ENCODE results near the gene HNF1A.

The HNF1A gene

GRCh38 chr12:120988234-120988633 is 9.9 kb downstream of the HNF1A start:
- in situ Hi-C loops (cut with MboI; ENCODE audit: low sequenced_read_pairs) = no loop called here

DNA sequence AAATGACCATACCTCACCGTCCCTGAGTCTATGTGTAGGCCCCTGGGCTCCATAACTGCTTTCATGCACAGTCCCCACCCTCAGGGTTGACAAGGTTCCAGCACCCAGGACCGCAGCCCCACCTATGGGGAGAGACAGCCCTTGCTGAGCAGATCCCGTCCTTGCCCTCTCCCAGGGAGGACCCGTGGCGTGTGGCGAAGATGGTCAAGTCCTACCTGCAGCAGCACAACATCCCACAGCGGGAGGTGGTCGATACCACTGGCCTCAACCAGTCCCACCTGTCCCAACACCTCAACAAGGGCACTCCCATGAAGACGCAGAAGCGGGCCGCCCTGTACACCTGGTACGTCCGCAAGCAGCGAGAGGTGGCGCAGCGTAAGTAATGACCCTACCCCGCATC is 10.3 kb downstream of the HNF1A start:
- in situ Hi-C loops (cut with MboI; ENCODE audit: low sequenced_read_pairs) = no loop called here

DNA sequence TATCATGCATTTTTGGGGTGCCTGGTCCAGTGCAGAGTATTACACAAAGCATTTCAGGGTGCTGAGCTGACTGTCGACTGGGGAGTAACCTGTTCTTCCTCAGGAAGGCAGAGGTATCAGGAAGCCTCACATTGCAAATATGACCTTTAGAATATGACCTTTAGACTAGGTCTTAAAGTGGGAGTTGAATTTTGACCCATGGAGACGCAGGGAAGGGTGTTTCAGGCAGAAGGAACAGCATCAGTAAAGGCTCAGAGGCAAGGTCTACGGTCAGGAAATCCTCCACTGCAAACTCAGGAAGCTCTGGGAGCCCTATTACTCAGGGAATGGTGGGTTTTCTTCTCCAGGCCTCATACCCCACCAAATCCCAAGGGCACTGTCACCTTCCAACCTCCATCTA is 11.3 kb downstream of the HNF1A start:
- in situ Hi-C loops (cut with MboI; ENCODE audit: low sequenced_read_pairs) = no loop called here

DNA sequence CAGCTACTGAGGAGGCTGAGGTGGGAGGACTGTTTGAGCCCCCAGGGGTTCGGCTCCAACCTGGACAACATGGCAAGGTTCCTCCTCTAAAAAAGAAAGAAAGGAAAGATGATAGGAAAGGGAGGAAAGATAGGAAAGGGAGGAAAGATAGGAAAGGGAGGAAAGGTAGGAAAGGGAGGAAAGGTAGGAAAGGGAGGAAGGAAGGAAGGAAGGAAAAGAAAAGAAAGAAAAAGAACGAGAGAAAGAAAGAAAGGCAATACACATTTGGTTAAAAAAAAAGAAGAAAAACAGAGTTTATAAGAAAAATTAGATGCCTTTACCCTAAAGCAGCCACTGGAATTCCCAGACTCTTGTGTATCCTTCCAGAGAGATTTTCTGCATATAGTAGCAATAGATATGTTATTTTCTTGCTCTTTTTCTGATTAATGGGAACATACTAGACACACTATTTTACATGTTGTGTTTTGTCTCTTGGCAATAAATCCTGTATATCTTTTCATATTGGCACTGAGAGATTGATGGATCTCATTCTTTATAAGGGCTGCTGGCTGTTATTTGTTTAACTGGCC is 12.2 kb downstream of the HNF1A start:
- in situ Hi-C loops (cut with MboI; ENCODE audit: low sequenced_read_pairs) = no loop called here

GRCh38 chr12:120991965-120992364 is 13.6 kb downstream of the HNF1A start:
- in situ Hi-C loops (cut with MboI; ENCODE audit: low sequenced_read_pairs) = no loop called here

DNA sequence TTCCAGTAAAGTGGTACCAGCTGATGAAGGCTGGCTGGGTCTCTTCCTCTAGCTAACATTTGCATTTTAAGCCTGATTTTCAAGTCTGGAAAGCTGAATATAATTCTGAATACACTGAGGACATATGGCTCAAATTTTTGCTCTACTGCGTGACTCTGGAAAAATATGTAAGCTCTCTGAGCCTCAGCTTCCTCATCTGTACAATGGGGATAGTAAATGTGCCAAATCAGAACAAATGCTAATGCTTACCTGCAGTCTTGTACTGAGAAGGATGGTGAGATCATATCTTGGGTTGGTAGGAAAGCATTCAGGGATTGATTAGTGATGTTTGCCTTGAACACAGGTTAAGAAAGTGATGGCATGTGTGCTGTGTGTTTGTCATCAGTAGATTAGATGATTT is 14.6 kb downstream of the HNF1A start:
- in situ Hi-C loops (cut with MboI; ENCODE audit: low sequenced_read_pairs) = no loop called here

GRCh38 chr12:120993496-120993895 is 15.2 kb downstream of the HNF1A start:
- in situ Hi-C loops (cut with MboI; ENCODE audit: low sequenced_read_pairs) = no loop called here

- in situ Hi-C loops (cut with MboI; ENCODE audit: low sequenced_read_pairs) = no loop called here
Measured at GRCh38 chr12:120994059-120994458, 15.7 kb downstream of the HNF1A start.

DNA sequence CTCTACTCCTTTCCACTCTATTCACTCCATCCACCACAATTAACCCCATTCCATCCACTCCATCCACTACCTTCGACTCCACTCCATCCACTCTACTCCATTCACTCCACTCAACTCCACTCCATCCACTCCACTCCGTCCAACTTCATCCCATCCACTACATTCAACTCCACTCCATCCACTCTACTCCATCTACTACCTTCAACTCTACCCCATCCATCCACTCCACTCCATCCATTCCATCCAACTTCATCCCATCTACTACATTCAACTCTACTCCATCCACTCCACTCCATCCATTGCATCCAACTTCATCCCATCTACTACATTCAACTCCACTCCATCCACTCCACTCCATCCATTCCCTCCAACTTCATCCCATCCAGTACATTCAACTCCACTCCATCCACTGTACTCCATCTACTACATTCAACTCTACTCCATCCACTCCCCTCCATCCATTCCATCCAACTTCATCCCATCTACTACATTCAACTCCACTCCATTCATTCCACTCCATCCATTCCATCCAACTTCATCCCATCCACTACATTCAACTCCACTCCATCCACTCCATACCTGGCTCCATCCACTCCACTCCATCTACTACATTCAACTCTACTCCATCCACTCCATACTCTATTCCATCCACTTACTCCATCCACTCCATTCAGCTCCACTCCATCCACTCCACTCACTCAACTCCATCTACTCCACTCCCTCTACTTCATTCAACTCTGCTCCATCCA is 16.4 kb downstream of the HNF1A start:
- in situ Hi-C loops (cut with MboI; ENCODE audit: low sequenced_read_pairs) = no loop called here

- in situ Hi-C loops (cut with MboI; ENCODE audit: low sequenced_read_pairs) = no loop called here
Measured at GRCh38 chr12:120996133-120996746, 17.9 kb downstream of the HNF1A start.

DNA sequence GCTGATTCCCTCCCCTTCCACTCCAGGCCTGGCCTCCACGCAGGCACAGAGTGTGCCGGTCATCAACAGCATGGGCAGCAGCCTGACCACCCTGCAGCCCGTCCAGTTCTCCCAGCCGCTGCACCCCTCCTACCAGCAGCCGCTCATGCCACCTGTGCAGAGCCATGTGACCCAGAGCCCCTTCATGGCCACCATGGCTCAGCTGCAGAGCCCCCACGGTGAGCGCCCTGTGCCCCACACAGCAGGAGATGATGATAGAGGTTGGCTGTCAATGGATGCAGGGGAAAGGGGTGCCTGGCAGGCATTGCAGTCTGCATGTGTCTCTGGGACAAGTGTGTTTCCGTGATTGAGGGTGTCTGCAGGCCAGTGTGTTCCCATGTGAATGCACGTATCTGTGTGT is 19.1 kb downstream of the HNF1A start:
- in situ Hi-C loops (cut with MboI; ENCODE audit: low sequenced_read_pairs) = no loop called here

GRCh38 chr12:120998435-120998834 is 20.1 kb downstream of the HNF1A start:
- in situ Hi-C loops (cut with MboI; ENCODE audit: low sequenced_read_pairs) = no loop called here

DNA sequence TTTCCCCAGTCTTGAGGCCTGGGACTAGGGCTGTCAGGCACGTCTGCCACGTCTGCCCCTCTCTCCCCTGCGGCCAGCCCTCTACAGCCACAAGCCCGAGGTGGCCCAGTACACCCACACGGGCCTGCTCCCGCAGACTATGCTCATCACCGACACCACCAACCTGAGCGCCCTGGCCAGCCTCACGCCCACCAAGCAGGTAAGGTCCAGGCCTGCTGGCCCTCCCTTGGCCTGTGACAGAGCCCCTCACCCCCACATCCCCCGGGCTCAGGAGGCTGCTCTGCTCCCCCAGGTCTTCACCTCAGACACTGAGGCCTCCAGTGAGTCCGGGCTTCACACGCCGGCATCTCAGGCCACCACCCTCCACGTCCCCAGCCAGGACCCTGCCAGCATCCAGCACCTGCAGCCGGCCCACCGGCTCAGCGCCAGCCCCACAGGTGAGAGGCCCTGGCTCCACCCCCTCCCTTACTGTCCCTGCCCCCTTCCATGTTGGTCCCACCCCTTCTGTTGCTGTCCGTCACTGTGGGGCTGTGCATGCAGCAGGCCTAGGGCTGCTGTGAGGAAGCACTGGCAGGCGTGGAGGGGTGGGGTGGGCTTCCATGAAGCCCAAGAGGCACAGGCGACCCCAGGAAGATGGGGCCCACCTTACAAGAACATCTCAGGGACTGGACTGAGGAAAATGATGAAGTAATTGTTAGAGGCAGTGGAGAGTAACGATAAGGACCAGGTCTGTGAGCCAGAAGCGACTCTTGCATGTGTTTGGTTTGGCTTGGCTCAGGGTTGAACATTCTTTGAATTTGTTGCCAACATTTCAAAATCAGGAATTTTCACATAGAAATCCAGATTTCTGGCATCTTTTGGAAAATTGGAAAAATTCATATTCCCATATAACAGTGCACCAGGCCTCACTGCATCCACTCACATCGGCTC is 21.1 kb downstream of the HNF1A start:
- in situ Hi-C loops (cut with MboI; ENCODE audit: low sequenced_read_pairs) = no loop called here

GRCh38 chr12:121000530-121000929 is 22.2 kb downstream of the HNF1A start:
- in situ Hi-C loops (cut with MboI; ENCODE audit: low sequenced_read_pairs) = no loop called here

GRCh38 chr12:121001060-121001459 is 22.7 kb downstream of the HNF1A start:
- in situ Hi-C loops (cut with MboI; ENCODE audit: low sequenced_read_pairs) = no loop called here

DNA sequence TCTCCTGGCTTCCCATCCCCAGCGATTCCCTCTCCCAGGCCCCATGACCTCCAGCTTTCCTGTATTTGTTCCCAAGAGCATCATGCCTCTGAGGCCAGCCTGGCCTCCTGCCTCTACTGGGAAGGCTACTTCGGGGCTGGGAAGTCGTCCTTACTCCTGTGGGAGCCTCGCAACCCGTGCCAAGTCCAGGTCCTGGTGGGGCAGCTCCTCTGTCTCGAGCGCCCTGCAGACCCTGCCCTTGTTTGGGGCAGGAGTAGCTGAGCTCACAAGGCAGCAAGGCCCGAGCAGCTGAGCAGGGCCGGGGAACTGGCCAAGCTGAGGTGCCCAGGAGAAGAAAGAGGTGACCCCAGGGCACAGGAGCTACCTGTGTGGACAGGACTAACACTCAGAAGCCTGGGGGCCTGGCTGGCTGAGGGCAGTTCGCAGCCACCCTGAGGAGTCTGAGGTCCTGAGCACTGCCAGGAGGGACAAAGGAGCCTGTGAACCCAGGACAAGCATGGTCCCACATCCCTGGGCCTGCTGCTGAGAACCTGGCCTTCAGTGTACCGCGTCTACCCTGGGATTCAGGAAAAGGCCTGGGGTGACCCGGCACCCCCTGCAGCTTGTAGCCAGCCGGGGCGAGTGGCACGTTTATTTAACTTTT is 23.6 kb downstream of the HNF1A start:
- in situ Hi-C loops (cut with MboI; ENCODE audit: low sequenced_read_pairs) = no loop called here

DNA sequence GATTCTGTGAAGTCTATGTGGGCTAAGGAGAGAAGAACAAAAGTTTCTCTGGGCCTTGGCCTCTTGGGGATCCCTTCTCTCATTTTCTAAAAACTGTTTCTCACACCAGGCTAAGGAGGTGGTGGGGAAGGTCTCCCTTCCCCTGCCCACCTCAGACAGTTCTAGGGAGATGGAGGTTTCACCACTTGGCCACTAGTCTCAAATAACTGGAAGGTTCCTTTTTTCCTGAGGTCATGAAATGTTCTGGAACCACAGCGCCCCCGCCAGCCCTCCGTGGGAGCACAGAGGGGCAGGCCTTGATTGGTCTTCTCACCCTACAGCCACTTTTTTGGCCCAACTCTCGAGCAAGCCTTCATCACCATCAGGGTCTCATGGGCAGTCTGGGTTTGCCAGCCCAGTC is 25.3 kb downstream of the HNF1A start:
- in situ Hi-C loops (cut with MboI; ENCODE audit: low sequenced_read_pairs) = no loop called here

GRCh38 chr12:121004253-121004815 is 26.0 kb downstream of the HNF1A start:
- in situ Hi-C loops (cut with MboI; ENCODE audit: low sequenced_read_pairs) = no loop called here

GRCh38 chr12:121005346-121005815 is 27.0 kb downstream of the HNF1A start:
- in situ Hi-C loops (cut with MboI; ENCODE audit: low sequenced_read_pairs) = no loop called here

DNA sequence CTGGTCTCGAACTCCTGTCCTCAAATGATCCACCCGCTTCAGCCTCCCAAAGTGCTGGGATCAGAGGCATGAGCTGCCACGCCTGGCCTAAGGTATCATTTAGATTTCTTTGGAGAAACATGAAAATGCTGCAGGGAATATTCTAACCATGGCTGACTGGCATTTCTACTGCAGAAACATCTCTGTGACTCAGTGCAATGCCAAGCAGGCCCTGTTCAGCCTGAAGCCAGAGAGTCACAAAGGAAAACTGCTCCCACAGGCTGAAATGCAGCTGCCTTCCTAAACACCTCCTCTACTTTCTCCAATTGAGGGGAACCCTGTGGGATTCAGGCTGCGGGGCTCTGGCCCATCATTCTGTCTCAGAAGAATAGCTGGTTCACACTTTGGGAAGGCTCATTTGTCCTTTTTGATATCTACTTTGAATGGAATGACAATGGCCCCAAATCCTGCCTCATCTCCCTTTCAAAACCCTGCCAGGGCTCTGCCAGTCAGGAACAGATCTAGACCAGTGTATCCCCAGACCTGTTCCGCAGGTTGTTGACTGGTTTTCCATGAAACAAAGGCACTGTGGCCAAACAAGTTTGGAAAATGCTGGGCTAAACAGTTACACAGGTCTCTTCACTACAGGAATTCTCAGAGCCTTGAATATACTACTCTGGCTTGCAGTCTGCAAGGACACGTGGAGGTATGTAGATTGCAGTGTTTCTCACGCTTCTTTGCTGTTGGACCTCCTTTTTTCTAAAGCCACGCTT is 30.2 kb downstream of the HNF1A start:
- in situ Hi-C loops (cut with MboI; ENCODE audit: low sequenced_read_pairs) = no loop called here

All from hTERT RPE-1 (cell line).